HG03575 (cell line): Measurements from ENCODE around the gene KERA.

Source experiments
- ATAC-seq: cut with Tn5 transposase; IDR thresholded peaks from one replicate; pipeline ENCODE4 v1.9.1; 2021; ENCODE audit not compliant: unreplicated experiment, insufficient number of reproducible peaks, low FRiP score; ENCODE audit errors: extremely low read depth

KERA gene

DNA sequence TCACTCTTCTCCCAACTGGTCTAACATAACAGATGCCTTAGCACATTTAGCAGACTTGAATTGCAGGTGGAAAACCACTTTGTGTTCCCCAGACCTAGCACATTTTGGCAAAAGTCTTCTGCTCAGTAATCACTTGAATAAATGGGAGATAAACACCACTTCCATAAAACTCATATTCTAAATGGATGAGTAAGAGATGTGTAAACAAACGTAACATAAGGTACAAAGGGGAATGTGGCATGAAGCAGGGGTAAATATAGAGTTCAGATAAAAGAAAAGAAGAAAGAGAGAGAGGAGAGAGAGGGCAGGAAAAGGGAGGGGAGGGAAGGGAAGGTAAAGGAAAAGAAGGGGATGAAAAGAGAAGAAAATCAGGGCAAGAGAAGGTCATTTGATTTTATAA lies 17.0 kb upstream of the KERA start:
- no peak for ATAC-seq

DNA sequence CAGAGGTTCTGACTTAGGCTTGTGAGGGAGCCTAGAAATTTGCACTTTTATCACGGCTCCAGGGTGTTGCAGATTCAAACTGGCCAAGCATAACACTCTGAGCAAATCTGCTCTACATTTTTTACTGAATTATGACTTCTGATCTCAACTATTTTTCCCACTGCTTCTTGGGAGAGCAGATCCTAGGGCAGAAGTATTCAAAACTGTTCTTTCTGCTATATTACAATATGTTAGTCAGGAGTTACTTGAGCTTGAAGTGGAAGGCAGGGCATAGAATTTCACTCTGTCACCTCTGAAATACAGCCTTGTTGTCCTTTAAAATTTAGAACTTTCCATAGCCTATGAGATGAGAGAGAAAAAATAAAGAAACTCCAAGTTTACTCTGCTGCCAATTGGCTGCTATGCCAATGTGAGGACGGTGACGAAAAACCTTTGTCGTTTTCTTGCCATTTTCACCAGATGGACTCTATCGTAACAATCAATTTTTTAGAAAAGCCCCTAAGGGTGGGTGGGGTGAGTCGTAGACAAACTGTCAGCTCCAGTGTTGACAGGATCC lies 16.4 kb upstream of the KERA start:
- no peak for ATAC-seq

DNA sequence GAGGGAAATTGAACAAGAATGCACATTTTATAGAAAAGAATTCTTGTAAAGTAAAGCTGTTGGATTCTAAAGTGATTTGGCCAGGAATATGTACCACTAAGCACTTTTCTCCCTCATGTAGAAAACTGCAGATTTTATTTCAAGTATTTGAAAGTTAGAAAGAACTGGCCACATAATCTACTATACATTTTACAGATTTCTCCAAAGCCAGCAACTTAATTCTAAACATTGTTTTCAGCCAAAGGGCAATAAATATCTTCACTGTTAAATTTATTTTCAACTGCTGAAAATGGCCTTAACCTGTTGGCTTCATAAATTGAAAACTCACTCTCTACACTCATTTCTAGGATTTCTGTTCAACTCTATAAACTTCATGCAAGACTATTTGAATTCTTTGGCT lies 15.6 kb upstream of the KERA start:
- ATAC-seq = no peak

DNA sequence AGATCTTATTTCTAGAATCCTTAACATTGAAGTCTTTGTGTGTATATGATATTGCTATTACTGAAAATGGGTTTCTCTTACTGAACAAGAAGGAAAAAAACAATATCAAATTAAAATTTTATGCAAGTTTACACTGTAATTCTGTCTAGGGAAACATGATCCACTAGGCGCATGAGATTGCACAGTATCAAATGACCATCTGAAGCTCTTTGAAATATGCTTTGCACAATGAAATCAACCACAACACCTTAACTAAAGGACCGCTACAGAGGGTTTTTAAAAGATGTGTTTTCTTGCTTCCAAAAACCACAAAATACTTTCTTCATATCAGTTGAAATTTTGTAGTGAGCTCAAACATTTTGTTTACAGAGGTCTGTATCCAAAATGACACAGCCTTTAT lies 15.1 kb upstream of the KERA start:
- ATAC-seq = no peak

DNA sequence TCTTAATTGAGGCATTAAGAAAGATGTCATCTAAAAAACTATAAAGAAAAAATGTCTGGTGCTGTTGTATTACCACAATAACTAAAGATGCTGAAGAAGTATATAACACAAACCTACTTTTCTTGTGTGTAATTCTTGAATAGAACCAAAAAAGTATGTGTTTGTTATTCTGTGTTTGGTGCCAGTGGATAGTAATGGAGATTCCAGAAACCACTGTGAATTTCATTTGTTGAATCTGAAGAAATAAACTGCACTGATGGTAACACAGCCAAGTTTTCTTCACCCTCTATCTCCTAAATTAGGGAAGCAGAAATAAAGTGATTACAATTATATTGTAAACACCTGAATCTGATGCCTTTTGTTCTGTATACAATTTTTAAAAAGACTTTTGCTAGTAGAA lies 13.1 kb upstream of the KERA start:
- ATAC-seq = no peak

DNA sequence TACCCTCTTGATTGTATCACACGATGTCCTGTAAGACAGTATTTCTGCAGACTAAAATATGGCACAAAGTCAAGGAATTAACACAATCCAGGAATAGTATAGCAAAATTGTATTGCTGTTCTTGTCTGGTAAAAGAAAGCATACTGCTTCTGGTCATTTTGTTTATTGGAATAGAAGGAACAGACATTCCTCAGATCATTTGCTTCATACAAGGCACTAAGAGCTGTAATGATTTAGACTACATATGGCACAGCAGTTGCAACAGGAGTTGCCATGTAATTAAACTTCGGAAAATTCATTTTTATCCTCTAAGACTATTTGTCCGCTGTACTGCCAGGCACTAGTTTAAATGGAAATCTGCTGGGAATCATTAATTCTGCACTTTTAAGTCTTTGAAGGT lies 7.6 kb upstream of the KERA start:
- ATAC-seq = no peak

DNA sequence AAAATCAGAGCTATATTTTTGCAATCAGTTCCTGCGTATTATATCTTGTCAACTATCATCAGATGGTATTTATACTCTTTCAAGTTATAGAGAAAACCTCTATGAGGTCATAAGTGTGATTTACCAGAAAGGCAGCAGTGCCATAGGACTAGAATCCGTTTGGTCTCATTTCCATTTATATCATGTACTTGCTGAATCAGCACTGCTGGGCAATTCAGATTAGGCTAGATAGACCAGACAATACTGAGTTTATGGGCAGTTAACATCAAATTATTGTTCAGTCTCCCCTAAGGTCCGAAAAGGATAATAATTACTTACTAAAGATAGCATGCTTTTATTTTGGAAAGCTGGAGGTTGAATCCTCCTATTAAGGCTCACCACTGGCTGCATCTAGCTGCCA lies 6.8 kb upstream of the KERA start:
- ATAC-seq = no peak

DNA sequence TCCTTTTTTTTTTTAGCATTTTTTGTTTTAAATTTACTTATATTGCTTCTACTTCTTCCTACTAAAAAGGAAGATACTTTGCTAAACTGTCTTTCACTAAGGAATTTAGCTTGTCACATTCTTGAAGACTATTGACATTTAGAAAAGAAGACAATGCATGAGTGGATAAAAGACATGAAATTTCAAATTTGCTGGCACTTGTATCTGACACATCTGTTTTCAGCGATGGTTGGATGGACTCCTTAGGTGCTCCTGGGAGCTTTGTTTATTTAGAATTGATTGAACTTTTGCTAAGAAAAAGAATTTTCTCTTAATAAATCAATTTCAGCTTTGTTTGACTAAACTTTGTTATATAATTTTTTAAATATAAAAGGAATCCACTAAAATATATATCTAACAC lies 3.3 kb upstream of the KERA start:
- no peak for ATAC-seq

DNA sequence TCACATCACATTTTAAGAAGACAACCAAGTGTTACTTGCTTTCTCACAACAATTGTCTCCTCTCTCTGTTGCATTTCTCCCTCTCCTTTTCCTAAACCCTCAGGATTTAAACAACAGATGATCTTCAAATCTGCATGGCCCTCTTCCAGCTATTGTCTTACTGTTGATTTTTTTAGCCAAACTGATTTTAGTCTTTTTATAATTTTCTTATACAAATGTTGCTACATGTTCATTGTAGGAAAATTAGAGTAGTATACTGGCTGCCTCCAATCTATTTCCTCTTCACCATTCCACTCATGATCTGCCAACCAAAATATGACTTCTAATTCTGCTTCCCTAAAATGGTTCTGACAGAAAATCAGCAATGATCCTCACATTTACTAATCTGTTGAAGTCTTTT lies 1.4 kb upstream of the KERA start:
- no peak for ATAC-seq

DNA sequence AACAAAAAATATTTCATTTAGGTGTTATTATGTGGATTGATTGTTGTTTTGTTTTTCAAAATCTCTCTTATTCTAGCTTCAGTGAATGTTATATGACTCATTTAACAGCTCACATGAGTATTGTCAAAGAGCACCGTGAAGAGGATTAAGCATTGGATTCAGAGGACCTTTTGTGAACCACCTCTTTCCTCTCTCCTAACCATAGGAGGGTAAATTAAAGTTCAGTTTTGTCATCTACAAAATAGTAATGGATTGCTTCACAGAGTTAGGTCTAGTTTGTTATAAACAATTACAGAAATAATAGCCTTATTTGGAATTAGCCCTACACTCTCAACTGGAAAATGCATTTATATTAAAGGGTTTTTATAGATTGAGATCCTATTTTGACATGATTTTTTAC lies 962 bp upstream of the KERA start:
- ATAC-seq = no peak

DNA sequence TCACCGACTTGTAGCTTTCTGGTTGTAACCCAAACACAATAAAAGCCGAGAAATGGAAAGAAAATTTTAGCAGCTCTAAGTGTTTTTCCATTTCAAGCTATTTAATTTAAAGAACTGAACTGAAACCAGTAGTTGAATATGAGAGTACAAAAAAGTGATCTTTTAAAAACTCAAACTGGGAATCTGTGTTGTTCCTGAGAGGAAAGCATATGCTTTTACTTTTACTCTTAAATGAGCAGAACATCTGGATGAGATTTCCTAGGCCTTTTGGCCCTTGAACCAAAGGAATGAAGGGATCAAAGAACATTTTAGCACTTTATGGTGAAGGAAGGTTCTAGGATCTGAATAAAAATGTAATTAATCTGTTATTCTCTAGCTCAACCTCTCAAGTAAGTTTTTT lies 1.3 kb downstream of the KERA start:
- no peak for ATAC-seq

DNA sequence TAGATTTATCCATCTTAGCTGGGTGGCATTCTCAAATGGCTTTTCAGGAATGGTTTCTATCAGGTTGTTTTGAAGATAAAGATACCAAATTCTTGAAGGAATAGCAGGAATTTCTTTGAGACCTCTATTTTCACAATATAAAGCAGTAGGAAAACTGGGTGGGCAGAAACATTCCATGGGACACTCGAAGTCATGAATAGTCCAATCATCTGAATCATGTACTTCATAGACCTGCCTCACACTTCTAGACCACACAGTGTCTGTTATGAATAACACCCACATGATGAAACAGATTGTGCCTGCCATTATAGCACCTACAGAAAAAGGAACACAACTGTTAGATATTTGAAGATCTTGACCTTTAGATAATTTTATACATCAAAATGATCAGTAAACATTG lies 1.8 kb downstream of the KERA start:
- ATAC-seq = no peak

DNA sequence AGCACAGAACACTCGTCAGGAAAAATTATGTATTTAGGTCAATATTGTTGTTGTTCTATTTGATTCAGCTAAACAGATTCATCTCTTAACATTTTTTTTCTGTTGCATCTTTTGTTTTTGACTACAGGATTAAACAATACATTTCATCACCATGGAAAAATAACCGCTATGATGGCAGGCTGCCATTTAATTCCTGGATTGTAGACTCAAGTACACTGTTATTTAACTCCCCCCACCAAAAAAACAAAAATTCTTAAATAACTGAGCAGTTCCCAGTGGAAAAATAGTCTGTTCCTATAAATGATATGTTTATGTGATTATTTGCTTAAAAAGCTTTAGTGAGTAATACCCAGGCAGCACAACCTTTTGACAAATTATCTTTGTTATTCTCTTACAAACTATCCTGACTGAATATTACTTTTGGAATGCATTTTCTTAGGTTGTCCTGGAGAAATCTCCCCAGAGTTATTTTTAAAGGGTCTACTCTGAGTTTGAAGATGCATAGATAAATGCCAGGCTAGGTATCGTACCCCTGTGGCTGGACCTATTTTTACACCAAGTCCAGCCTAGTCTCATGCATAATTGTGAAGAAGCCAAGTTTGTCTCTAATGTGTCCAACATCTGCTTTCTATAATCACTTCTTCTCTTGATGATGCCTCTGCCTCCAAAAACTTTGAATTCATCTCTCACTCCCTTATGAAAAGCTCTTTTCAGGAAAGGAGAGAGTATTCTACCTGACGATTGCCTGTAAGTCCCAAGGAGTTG lies 3.7 kb downstream of the KERA start:
- no peak for ATAC-seq

DNA sequence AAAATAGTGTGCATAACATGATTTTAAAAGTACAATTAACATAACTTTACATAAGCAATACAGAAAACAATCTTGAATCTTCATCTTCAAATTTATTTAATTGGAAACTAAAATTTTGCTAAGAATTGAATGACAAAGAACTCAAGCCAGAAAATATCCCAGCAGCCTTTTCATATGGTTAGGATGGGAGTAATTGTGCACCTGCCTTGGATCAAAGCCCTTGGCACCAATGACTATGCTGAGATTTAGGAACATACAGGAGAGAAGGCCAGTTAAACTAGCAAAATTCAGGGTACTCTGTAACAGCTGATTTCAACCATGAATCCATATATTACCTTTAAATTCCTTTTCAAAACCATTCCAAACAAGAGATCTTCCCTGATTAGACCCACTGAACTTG lies 5.8 kb downstream of the KERA start:
- ATAC-seq = no peak

DNA sequence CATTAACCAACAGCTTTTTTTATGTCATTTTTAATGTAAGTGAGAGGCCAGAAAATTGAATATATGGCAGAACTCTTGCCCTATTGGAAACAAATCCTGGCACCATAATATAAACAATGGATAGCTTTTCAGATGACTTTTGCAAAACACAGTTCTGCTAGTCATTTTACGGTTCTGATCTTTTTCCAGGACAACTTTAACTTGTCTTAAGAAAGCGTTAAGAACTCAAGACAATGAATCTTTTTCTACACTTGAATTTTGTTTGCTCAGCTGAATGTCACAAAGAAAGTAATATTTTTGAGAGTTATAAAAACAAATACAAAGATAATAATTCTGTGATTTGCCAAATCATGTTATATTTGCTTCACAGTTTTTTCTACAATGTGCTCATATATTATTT lies 13.2 kb downstream of the KERA start:
- no peak for ATAC-seq

DNA sequence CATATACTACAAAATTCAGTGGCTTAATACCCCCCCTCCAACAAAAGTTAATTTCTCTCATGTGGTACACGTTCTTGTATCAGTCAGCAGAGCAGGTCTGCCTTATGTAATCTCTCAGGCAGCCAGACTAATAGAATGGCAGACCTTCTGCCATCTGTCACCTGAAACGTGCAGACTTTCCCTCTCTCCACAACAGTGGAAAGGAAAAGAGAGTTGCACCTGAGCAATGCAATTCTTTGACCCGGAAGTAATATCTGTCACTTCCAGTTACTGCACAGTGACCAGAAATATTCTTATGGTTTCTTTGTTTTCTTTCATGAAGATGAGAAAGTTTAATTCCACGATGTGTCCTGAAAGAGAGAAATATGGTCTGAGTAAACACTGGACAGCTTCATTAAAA lies 14.4 kb downstream of the KERA start:
- no peak for ATAC-seq

DNA sequence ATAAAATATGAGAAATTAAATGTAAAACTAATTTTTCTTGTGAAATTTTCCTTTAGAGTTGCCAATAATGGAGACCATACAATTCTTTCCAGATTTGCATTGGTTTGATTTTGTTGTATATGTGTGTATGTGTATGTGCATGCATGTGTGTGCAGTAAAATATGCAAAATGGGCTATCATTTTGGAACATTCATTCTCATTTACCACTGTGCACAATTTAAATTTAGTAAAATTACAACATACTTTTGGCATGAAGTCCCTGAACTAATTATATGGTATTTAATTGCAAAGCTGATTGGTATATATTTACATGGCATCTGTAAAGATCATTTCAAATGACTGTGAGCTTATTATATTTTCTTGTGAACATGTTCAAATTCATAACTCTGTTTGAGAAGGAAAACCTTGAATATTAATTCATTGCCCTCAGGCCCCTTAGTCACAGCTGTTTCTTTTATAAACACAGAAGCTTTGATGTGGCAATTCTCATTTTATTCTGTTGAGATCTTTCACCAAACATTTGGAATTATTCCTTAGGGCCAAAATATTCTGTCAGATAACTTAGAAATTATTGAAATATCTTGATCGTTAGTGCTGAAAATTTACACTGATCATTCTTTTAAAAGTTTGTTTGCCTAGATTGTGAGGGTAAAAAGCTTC lies 17.6 kb downstream of the KERA start:
- no peak for ATAC-seq

DNA sequence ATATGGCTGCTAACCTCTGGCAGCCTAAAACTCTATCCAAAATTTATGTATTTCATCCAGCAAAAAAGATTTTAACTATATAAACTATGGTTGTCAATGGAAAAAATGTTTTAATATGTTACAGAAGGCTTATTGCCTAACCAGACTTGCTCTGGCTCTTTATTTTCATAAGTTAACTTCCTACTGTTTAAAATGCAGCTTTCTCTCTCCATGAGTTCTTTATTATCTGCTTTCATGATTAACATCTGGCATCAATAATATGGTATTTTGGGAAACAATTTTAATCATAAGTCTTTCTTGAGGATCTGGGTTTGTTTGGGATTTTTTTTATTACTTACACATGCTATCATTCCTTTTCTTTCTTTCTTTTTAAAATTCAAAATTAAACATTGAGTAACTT lies 20.5 kb downstream of the KERA start:
- no peak for ATAC-seq

DNA sequence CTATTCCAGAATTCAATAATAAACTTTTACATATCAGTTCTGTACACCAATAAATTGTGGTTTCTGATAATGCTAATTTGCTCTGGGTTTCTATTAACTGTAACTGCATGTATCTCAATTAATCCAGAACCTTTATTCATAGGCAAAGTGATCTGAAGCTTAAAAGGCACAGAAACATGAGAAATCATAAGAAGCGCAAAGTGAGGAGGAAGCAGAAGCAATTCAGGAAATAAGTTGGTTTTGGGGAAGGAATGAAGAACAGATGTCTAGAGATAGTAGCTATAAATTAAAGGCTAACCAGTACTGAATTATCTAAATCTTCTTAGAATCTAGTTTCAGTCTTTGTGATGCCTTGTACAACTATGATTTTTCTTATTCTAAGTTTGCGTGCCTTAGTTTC lies 24.6 kb downstream of the KERA start:
- ATAC-seq = no peak

DNA sequence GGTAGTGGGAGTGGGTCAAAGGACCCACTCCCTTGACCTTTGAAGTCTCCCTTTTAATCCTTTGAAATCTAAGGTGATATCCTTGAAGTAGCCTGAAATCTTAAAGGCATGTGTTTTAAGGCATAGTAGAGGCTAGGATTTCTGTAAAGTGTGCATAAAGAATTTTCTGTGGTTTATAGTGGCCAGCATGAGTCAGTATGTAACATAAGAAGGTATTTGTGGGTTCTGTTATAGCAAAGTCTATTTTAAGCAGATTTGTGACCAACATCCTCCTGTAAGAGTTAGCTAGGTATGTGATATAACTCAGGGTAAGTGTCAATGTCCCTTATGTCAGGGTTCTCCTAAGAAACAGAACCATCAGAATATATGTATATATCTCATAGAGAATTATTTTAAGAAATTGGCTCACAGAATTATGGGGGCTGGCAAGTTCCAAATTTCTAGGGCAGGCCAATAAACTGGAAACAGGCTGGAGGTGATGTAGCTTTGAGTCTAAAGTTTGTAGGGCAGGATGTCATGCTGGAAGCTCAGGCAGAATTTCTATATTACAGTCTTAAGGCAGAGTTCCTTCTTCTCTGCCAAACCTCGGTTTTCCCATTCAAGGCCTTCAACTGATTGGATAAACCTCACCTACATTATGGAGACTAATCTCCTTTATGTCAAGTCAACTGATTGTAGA lies 34.4 kb downstream of the KERA start:
- peak; percentile 73 for ATAC-seq
